BE2C (cell line): Measurements from ENCODE around the gene GMPPA.
A peak's percentile ranks its signal among the peaks of the same experiment; 100 is the strongest.

ENCODE experiments used
- DNase-seq: peaks from one replicate; pipeline ENCODE4 v3.0.0-alpha.2; 2020
- H3K27me3 ChIP-seq: fragments of 250-450 bp; sonication (Bioruptor Pico); 2 replicates; pipeline ENCODE4 v1.5.1; 2020; ENCODE audit warnings: mild to moderate bottlenecking
- H3K36me3 ChIP-seq: fragments of 250-450 bp; sonication (Bioruptor Pico); 2 replicates; pipeline ENCODE4 v1.5.1; 2020; ENCODE audit warnings: mild to moderate bottlenecking
- H3K4me1 ChIP-seq: fragments of 250-450 bp; sonication (Bioruptor Pico); 2 replicates; pipeline ENCODE4 v1.5.1; 2020
- H3K4me3 ChIP-seq: 2 replicates; pipeline ENCODE4 v1.5.1; 2011; ENCODE audit warnings: low read depth, low read length
- H3K9me3 ChIP-seq: fragments of 250-450 bp; sonication (Bioruptor Pico); 2 replicates; pipeline ENCODE4 v1.5.1; 2020
- TF ChIP-seq, protein P1 (sequence below): IDR thresholded peaks from 2 replicates; pipeline ENCODE4 v1.5.1; 2012; ENCODE audit warnings: mild to moderate bottlenecking, low read depth, low read length

The GMPPA gene

GRCh38 chr2:219486380-219486959 lies 12.2 kb upstream of the GMPPA start:
- no peaks in the 10 kb centered on the region for H3K4me1 ChIP-seq
- no peaks in the 10 kb centered on the region for H3K9me3 ChIP-seq
- H3K36me3 ChIP-seq = peaks cover 3% of the 10 kb centered on the region
- no peaks in the 10 kb centered on the region for H3K27me3 ChIP-seq
- no peak overlapping the region for H3K4me3 ChIP-seq
- TF ChIP-seq, protein P1, sequence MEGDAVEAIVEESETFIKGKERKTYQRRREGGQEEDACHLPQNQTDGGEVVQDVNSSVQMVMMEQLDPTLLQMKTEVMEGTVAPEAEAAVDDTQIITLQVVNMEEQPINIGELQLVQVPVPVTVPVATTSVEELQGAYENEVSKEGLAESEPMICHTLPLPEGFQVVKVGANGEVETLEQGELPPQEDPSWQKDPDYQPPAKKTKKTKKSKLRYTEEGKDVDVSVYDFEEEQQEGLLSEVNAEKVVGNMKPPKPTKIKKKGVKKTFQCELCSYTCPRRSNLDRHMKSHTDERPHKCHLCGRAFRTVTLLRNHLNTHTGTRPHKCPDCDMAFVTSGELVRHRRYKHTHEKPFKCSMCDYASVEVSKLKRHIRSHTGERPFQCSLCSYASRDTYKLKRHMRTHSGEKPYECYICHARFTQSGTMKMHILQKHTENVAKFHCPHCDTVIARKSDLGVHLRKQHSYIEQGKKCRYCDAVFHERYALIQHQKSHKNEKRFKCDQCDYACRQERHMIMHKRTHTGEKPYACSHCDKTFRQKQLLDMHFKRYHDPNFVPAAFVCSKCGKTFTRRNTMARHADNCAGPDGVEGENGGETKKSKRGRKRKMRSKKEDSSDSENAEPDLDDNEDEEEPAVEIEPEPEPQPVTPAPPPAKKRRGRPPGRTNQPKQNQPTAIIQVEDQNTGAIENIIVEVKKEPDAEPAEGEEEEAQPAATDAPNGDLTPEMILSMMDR = no peak
- no peak for DNase-seq

DNA sequence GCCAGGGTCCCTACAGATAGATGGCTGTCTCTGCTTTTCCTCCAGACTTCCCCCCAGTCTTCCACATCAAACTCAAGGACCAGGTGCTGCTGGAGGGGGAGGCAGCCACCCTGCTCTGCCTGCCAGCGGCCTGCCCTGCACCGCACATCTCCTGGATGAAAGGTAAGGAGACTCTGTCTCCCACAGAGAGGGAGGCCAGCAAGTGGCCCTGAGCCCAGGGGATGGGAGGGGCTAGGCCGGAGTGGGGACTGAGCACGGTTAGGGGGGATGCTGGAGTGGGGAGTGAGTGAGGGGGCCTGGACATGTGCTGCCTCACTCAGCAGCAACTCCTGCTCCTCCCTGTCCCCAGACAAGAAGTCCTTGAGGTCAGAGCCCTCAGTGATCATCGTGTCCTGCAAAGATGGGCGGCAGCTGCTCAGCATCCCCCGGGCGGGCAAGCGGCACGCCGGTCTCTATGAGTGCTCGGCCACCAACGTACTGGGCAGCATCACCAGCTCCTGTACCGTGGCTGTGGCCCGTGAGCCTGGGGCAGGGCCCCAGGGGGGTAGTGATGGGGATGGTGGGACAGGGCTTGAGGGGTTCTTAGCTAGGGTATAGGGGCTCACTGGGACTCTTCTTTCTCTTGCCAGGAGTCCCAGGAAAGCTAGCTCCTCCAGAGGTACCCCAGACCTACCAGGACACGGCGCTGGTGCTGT lies 10.4 kb upstream of the GMPPA start:
- no peaks in the 10 kb centered on the region for H3K9me3 ChIP-seq
- no peak for DNase-seq
- H3K27me3 ChIP-seq = no peaks in the 10 kb centered on the region
- TF ChIP-seq, protein P1 = no peak
- no peak overlapping the region for H3K4me3 ChIP-seq
- H3K4me1 ChIP-seq = no peaks in the 10 kb centered on the region
- H3K36me3 ChIP-seq = peaks cover 3% of the 10 kb centered on the region

DNA sequence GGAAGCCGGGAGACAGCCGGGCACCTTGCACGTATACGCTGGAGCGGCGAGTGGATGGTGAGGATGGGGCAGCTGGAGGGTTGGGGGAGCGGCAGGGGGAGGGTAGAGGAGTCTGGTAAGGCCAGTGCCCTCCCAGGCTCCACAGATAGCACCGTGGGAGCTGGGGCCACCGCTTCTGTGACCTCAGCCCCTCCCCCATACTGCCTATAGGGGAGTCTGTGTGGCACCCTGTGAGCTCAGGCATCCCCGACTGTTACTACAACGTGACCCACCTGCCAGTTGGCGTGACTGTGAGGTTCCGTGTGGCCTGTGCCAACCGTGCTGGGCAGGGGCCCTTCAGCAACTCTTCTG lies 9.9 kb upstream of the GMPPA start:
- DNase-seq = no peak
- Histone ChIP-seq H3K27me3 (no peaks in the 10 kb centered on the region), H3K36me3 (peaks cover 3% of the 10 kb centered on the region), H3K4me1 (no peaks in the 10 kb centered on the region), H3K4me3 (no peak overlapping the region), H3K9me3 (no peaks in the 10 kb centered on the region)
- TF ChIP-seq, protein P1 = no peak

DNA sequence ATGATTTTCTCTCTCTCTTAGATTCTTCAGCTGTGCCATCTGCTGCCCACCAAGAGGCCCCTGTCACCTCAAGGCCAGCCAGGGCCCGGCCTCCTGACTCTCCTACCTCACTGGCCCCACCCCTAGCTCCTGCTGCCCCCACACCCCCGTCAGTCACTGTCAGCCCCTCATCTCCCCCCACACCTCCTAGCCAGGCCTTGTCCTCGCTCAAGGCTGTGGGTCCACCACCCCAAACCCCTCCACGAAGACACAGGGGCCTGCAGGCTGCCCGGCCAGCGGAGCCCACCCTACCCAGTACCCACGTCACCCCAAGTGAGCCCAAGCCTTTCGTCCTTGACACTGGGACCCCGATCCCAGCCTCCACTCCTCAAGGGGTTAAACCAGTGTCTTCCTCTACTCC lies 9.4 kb upstream of the GMPPA start:
- TF ChIP-seq, protein P1 = no peak
- no peaks in the 10 kb centered on the region for H3K27me3 ChIP-seq
- H3K4me1 ChIP-seq = no peaks in the 10 kb centered on the region
- H3K9me3 ChIP-seq = no peaks in the 10 kb centered on the region
- peaks cover 3% of the 10 kb centered on the region for H3K36me3 ChIP-seq
- DNase-seq = no peak
- no peak overlapping the region for H3K4me3 ChIP-seq

DNA sequence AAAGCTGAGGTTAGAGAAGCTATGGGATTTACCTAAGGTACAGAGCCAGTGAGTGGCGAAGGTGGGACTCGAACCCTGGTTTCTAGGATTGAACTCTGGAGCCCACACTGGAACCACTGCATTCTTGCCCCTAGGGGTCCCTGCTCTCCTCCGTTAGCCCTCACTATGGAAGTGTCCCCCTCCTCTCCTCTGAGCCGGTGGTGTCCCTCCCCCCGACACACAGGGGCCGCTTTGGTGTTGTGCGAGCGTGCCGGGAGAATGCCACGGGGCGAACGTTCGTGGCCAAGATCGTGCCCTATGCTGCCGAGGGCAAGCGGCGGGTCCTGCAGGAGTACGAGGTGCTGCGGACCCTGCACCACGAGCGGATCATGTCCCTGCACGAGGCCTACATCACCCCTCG lies 8.5 kb upstream of the GMPPA start:
- no peaks in the 10 kb centered on the region for H3K27me3 ChIP-seq

More for the DNA sequence above, 8.5 kb upstream of the GMPPA start:
- Histone ChIP-seq H3K9me3 (no peaks in the 10 kb centered on the region), H3K36me3 (peaks cover 3% of the 10 kb centered on the region), H3K4me3 (no peak overlapping the region), H3K4me1 (peaks cover 6% of the 10 kb centered on the region)
- no peak for DNase-seq
- TF ChIP-seq, protein P1 = peak; percentile 20; the same call in 1 of the 2 replicates
